SH-SY5Y (cell line): Measurements from ENCODE around the gene RCN2.

Experiments used
- GATA2 ChIP-seq: IDR thresholded peaks from 2 replicates; pipeline ENCODE4 v1.6.1; 2011; ENCODE audit warnings: mild to moderate bottlenecking, low read depth, low read length
- GATA3 ChIP-seq: IDR thresholded peaks from 2 replicates; pipeline ENCODE4 v1.6.1; 2011; ENCODE audit warnings: low read depth, mild to moderate bottlenecking, low read length, moderate library complexity

RCN2 gene

DNA sequence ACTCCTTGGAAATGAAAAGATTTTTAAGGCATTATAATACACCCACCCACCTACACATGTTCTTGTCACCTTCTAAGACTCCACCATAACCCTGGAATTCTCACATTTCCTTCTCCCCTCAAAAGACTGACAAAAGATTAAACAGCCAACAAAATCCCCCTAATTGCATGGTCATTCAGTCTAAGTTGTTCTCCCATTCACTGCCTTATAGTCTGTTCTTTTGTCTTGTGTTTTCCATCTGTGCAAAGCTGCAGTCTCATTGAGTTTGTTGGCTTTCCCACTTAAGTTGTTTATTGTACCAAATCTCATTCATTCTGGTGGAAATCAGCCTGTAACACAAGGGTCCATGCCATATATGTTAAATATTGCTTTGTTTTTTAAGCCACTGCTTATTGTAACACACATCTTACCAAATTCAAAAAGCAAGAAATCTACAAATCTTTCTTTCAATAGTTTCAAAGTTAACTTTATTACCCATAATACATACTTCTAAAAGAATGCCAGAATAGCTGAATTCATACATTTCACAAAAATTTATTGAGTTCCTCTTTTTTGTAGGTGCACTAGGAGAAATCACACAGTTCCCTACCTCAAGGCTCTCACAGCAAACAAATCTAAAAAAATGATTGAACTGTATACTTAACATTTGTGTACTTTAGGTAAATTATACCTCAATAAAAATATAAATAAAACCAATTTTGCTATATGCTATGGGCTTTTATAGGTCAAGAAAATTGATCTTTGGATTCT lies 2.4 kb upstream of the RCN2 start:
- TF ChIP-seq GATA2 (no peak), GATA3 (no peak)

GRCh38 chr15:76930831-76931396 lies 635 bp upstream of the RCN2 start:
- no peak for TF ChIP-seq GATA3
- no peak for TF ChIP-seq GATA2

DNA sequence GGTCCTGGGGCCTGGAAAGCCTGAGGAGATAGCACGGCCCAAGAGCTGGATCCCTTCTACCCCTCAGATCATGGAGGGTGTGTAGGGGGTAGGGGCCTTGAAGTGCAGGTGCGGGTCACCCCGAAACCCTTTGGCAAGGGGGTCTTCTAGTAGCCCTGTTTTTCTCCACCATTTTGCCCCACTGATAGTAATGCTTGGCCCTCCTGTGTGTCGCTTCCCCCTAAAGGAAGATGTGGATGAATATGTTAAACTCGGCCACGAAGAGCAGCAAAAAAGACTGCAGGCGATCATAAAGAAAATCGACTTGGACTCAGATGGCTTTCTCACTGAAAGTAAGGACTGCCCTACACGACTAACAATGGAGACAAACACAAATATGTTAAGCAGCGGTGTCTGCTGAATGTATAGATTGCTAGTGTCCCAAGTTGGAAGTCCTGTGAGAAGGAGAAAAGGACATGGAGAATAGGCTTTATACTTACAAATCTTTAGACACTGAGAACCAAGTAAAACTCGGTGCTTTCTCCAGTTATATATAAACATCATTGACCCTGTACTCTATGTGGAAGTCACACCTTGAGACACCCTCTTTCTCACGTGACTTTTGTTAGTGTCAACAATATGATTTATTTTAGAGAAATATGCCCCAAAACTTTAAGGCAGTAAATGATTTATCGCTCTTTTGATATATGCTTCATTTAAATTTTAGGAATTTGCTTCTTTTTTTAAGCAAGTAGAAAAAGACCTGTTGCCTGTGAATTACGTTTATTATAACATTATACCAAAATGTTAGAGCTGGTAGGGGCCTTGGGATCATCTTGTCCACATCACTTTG lies 802 bp downstream of the RCN2 start:
- TF ChIP-seq GATA2, result no peak
- no peak for TF ChIP-seq GATA3

GRCh38 chr15:76935620-76936019 lies 4.1 kb downstream of the RCN2 start:
- TF ChIP-seq GATA3 (no peak), GATA2 (no peak)

GRCh38 chr15:76936671-76937070 lies 5.1 kb downstream of the RCN2 start:
- TF ChIP-seq GATA3 (no peak), GATA2 (no peak)

GRCh38 chr15:76938752-76939151 lies 7.2 kb downstream of the RCN2 start:
- TF ChIP-seq GATA3, result no peak
- no peak for TF ChIP-seq GATA2

DNA sequence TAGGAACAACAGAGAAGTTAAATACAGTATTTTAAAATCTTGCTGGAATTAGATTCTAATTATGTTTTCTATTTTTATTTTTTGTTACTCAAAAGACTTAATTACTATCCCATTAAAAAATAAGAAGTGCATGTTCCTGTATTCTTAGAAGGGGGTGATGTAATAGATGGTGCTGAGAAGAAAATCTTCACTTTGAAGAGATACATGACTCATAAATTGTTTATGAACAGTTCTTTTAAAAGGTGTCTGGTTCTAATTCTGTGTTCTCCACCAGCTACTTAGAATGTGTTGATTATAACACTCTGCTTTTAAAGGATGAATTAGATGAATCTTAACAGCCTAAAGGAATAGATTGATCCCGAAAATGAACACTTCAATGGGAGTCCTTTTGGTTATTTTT lies 8.2 kb downstream of the RCN2 start:
- TF ChIP-seq GATA2 (no peak), GATA3 (no peak)

DNA sequence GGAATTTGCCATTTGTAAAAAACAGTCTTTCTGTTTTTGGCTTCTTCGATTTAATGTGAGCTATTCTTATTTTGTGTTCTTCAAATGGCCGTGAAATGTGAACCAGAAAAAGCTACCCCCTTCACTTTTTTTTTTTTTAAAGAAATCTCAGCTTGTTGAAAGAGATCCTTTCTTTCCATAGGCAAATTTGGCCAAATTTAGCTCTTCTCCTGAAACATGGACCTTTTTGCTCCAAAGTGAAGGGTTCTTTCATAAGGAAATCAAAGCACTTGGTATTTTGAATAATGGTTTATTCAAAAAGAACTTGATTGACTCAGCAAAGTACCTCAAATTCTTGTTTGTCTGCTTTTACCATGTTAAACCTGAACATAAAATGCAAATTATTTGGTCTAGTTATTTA lies 10.1 kb downstream of the RCN2 start:
- TF ChIP-seq GATA2 (no peak), GATA3 (no peak)

DNA sequence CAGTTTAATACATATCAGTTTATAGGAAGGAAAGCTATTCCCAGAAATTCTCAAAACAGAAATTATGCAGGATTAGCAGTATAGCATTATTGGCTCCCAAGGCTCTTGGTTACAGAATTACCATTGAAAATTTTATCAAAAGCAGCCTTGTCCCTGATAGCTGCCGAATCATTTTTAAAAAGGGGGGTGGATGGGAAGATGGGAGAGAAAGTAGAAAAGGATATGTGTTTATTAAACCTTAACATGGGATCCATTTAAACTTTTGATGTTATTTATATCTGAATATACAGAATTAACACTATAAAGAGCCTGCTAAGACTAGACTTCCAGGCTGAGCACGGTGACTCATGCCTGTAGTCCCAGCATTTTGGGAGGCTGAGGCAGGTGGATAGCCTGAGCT lies 10.8 kb downstream of the RCN2 start:
- no peak for TF ChIP-seq GATA3
- no peak for TF ChIP-seq GATA2

GRCh38 chr15:76945494-76946093 lies 14.0 kb downstream of the RCN2 start:
- TF ChIP-seq GATA3, result no peak
- no peak for TF ChIP-seq GATA2

- TF ChIP-seq GATA2 (no peak), GATA3 (no peak)
Observed at GRCh38 chr15:76947454-76947853, 15.9 kb downstream of the RCN2 start.

- TF ChIP-seq GATA2 (no peak), GATA3 (no peak)
Observed at GRCh38 chr15:76951220-76951619, 19.7 kb downstream of the RCN2 start.

GRCh38 chr15:76953913-76954312 lies 22.4 kb downstream of the RCN2 start:
- TF ChIP-seq GATA2, result no peak
- no peak for TF ChIP-seq GATA3

GRCh38 chr15:76954744-76955143 lies 23.2 kb downstream of the RCN2 start:
- TF ChIP-seq GATA2, result no peak
- no peak for TF ChIP-seq GATA3
